ENCODE data around the gene CRADD. TPM values are rescaled to one million over a fixed set of nuclear protein-coding genes. Genes with fewer than 3 reads are reported as not detected.
A peak's percentile ranks its signal among the peaks of the same experiment; 100 is the strongest.
"Not testable (repeated sequence)": the region's sequence is repeated elsewhere in the genome, so short reads cannot be mapped to it uniquely, and the experiment has no call there.

The CRADD gene
- total RNA-seq, 1 donor from 2014 or later: 22.5 TPM

DNA sequence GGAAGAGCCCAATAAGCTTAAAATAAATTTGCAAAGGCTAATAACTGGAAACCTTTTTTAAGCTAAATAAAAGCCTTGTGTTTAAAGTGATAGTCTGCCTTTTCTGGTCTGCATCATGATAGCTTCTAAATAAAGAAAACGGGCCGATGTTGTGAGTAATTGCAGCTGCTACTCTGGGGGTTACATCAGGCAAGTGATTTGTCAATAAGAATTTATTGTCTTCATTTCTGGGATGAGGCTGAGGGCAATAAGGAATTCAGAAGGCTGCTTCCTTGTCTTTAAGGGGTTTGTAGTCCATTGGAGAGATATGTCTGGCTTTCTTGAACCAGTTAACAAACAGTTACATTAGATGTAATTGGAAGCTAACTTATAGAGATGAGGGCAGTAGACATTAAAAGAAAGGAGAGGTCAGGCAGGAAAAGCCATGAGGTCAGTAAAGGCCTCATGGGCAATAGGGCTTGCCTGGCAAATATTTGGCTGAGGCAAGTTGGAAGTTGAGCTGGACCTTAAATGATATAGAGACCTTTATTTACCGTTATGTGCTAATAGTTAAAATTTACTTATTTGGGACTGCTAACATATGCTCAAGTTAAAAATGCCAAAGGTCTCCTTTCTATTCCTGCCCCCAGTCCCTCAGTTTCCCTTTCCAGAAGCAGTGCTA lies 85.0 kb downstream of the CRADD start:
- ATAC-seq: no peak

DNA sequence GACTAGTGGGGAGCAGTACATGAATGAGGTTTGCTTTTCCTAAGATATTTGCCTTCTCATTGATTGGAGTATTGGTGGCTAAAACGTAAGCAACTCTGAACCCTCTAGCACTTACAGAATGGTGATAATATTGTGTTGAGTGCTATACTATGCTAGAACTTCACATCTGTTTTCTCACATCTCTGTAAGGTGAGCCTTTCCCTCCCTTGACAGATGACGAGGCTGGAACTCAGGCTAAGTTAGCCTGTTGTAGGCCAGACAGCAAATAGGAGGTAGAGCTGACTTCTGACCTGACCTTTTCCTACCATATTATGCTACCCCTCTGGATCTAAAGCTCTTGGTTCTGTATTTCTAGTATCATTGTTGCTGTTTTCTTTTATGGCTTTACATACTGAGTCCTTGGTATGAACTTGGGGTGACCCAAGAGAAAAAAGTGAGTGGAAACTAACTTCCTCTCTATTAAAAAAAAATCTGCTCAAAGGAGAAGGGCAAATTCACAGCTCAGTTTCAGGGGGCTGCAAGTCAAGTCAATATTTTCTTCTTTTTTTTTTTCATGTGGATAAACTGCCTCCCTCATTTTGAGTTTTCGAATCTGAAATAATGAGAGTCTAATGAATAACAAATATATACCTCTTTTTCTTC lies 85.9 kb downstream of the CRADD start:
- no peak for ATAC-seq

DNA sequence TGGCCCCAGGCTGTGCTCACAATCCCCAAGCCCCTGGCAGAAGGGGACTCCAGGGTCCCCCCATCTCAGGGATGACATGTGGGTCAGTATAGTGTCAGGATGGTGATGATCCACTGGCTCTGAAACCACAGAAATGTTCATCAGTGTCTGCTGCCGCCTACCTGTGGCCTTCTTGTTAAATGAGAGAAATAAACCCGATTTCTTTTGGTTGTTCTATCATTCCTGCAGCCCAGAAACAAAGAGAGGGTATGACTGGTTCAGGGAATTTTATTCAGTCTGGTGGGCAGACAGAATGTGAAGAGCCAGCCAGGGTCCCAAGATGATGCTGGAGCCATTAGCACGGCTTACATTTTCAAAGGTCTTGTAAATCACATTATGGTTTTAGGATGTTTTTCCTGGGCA lies 86.6 kb downstream of the CRADD start:
- ATAC-seq: no peak

DNA sequence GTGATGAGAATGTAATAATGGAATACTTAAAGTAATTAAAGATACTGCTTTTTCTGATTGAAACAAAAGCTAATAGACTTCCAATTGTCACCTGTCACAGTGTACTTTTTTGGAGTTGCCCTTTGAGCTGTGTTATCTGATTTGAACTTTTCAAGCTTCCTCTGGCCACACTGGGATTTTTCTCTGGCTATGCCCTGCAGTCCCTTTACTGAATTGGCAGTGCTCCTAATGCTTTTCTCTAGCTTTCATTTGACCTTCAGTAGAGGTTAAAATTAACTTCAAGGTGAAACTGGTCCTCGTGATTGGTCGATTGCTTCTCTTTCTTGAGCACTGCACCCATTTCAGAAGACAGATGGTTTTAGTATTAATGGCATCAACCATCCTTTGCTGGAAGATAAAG lies 89.2 kb downstream of the CRADD start:
- ATAC-seq: no peak

DNA sequence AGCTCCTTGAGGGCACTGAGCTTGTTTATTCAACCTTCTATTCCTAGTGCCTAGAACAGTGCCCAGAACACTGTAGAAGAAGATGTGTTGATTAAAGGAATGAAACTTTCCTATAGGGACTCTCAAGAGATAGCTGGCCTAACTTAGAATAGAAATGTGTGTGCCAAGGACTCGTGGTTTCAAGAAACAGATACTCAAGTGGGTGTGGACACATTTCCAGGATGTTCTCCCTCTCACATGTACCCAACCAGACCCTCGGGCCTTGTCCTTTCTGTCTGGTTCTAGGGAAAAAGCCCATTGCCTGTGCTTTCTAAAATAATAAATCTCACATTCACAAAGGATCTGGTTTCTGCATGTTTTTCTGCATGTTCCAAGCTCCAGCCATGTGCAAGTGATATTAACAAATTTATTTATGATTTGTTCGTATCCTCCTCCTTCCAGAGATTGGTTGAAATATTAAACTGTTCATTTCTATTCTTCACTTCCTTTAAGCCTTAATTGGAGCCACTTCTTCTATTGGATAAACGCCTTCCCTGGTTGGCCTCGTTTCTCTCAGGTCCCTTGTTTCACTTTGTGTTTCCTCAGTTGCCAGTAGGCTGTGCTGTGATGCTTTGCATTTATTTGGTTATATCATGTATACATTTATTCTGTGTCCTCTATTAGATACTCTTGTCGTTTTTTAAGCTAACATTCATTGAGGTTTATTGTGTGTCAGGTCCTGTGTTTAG lies 89.8 kb downstream of the CRADD start:
- peak; percentile 68 for ATAC-seq

DNA sequence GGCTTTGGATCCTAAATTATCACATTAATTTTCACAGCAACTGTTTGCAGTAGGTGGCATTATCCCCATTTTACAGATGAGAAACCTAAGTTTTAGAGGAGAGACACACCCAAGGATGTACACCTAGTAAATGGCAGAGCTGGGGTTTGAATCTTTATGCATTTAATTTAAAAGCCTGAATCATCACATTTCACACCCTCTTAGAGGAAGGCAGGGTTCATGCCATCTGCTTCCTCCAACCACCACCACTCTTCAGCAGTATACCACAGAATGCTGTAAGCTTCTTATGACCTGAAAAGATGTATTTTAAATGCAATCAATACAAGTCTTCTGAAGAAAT lies 90.3 kb downstream of the CRADD start:
- peak; percentile 28 for ATAC-seq

DNA sequence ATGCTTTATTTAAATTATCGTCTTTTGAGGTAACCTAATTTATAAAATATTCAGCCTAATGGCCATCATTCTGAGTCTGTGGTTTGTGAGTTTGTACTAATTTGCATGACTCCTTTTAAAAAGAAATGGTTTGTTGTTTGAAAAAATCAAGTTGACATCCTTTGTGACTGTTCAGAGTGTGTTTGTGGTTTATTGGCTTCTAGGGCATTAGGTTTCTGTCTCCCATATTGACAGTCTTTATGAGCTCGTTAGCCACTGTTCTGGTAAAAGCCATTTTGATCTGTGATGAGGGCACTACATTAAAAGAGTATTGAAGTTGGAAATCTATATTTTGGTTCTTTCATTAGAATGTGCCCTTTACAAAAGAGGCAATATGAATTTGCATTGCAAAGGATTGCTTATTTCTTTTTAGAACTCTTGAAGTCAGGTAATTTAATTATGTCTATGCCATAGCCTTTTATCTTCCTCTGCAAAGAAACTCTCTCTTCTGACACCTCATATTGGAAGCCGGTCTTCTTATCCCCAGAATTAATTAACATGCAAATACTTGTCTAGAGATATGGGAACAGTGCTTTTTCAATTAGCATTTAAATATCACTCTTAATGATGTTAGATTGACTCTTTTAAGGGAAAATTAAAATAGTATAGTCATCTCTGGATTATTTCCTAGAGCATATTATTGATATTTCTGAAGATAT lies 95.0 kb downstream of the CRADD start:
- no peak for ATAC-seq

DNA sequence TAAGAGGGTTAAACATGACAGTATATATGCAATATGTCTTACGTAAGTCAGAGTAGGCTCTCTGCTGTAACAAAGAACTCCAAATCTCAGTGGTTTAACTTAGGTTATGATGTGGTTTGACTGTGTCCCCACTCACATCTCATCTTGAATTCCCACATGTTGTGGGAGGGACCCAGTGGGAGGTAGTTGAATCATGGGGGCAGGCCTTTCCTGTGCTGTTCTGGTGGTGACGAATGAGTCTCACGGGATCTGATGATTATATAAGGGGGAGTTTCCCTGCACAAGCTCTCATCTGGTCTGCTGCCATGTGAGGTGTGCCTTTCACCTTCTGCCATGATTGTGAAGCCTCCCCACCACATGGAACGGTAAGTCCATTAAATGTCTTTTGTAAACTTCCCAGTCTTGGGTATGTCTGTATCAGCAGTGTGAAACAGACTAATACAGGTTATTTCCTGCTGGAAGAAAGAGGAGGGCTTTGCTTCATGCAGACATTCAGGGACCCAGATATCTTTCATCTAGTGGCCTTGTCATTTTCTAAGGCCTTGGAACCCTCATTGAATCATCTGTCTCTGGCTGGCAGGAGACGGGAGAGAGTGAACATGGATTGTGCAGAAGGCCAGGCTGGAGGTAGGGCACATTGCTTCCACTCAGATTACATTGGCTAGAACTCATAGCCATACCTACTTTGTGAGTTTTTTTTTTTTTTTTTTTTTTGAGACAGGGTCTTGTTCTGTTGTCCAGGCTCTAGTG lies 96.1 kb downstream of the CRADD start:
- ATAC-seq: no peak

DNA sequence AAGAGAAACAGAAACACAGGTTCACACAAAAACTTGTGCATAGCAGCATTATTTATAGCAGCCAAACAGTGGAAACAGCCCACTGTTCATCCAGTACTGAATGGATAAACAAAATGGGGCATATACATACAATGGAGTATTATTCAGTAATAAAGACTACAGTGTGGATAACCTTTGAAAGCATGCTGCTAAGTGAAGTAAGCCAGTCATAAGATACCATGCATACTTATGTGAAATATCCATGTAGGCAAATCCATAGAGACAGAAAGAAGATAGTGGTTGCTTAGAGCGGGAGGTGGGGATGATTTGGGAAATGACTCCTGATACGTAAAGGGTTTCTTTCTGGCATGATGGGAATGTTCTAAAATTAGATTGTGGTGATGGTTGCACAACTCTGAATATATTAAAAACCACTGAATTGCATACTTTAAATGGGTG lies 99.4 kb downstream of the CRADD start:
- no peak for ATAC-seq

DNA sequence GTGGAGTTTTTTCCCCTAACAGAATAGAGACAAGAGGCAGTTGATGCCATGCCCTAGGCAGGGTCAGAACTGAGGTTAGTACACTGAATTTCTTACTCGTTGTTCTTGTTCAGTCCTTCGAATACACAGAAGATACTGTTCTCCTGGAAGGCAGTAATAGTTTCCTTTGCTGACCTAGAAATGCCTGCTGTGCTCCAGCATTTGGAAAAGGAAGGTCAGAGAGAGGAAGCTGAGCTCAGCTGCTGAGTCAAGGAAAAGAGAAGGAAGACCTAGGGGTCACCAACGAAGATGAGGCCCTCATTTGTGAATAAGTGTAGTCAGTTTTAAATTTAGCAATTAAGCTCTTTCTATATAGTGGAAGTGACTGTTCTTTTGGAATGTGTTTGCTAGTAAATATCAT lies 100.1 kb downstream of the CRADD start:
- ATAC-seq: no peak

DNA sequence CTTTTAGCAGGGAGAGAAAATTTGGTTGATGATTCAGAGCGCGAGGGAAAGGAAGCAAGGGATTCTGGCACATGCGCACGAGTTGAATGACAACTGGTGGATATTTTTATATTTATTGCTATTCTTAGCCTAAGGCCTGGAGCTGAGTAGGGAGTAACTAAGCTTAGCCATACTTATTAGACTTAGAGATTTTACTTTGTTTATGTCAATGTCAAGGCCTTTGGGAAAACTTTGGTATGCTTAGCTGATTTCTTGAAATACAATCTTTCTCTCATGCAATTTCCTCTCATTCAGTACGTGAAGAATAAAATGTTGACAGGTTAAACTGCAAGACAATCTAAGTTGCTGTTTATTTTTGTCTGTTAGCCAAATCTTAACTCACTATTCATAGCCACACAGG lies 101.1 kb downstream of the CRADD start:
- peak; percentile 42 for ATAC-seq

DNA sequence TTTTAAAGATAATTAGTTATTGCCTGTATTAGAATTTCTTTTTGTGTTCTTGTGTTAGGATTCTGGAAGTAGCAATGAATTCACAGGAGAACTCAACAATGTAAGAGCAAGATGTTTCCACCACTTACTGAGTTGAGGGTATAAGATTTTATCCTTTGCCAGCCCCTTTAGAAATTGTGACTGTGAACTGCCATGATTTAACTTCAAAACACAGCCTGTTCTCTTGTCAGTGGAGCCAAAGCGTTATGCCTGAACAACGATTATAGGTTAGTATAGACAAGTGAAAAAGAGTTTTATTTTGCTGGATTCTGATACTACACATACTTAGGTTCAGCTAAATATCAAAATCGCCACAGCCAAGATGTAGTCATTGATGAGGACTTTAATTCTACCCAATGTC lies 101.6 kb downstream of the CRADD start:
- ATAC-seq: no peak

DNA sequence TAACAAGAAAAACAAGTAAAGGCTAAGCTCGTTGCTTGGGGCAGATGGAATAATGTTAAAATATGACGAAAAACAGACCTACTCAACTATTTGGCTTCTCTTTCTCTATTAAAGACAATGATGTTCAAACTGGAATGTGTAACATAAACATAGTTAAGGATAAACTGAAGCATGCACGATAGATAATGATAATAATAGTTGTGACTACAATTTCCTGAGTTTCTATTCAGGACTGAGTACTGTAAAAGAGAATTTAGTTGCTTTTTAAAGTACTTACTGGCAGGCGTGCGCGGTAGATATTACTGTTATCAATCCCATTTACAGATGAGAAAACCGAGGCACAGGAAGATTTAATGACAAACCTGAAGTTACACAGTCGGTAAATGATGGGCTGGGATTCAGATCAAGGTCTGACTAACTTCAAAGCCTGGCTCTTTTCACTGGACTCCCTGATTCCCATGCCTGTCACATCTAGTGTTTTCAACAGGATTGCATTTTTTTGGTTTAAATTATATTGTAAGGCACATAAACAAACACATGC lies 103.0 kb downstream of the CRADD start:
- ATAC-seq: no peak

DNA sequence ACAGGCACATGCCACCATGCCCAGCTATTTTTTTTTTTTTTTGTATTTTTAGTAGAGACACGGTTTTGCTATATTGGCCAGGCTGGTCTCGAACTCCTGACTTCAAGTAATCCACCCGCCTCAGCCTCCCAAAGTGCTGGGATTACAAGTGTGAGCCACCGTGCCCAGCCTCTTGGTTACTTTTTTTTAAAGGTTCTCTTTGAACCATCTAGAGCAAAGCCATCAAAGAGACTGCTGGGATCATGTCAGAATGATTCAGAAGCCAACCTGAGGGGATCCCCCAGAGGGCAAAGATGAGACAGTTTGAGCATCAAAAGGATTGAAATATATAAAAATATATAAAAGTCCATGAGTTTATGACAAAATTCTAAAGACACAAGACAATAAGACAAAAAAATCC lies 103.7 kb downstream of the CRADD start:
- not testable (repeated sequence) for ATAC-seq

DNA sequence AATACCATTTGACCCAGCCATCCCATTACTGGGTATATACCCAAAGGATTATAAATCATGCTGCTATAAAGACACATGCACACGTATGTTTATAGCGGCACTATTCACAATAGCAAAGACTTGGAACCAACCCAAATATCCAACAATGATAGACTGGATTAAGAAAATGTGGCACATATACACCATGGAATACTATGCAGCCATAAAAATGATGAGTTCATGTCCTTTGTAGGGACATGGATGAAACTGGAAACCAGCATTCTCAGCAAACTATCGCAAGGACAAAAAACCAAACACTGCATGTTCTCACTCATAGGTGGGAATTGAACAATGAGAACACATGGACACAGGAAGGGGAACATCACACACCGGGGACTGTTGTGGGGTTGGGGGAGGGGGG lies 104.8 kb downstream of the CRADD start:
- not testable (repeated sequence) for ATAC-seq

DNA sequence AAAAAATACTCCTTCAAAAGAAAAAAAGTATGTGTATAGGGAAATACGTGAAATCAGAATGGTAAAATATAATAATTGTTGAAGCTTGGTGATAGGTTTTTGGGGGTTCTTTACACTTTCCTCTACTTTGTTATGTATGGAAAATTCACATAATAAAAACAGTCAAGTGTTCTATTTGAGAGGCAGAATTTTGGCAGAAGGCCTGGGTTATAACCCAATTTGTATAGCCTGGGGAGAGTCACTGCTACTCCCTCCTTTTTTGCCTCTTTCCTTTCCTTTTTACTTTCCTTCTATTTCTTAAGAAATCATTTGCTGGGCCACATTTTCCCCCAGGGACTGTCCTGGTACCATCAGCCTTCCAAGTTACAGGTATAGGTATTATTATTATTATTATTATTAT lies 105.7 kb downstream of the CRADD start:
- no peak for ATAC-seq

DNA sequence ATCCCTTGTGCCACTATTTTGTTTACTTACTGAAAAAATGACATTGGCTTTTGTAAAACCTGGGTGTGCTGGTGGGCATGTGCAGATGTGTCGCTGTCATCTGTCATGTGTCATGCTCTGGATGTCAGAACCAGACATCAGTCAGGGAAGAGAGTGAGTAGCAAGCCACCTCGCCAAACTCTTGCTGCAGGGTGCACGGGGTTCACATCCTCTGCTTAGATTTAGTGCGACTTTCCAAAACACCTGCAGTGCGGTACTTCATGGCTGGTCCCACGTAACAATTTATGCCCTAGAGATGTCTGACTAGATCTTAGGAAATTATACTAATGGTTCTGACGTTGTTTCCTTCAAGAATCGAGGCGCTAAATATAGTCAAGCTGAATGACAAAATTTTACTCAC lies 106.7 kb downstream of the CRADD start:
- no peak for ATAC-seq

DNA sequence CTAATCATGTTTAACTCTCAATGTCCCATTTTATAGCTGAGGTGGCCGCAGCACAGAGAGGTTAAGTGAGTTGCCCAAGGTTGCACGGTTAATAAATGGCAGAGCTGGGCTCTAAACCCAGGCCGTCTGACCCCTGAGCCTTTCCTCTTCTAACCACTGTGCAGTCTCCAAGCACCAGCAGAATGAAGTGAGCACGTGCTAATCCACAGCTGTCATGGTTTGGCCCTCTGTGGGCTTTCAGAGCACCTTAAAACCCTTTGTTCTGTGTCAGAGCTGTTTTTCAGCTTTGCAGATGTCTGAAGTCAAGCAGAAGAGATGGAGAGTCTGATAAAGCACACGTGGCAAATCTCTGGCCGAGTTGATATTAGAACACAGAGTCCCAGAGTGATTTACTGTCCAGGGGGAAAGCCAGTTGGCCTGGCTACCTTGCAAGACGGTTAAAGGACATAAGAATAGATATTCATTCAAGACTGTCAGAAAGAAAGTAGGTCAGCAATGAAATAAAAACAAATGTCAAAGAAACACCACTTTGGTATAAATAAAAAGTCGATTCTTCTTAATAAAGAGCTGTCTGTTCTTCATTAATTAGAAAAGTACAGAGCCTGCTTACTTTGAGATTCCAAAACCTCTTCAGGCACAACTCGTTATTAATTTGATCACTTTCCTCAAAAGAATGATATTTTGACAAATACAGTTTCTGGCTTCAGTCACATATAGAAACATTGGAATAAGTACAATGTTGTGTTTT lies 107.3 kb downstream of the CRADD start:
- ATAC-seq: peak; percentile 30

DNA sequence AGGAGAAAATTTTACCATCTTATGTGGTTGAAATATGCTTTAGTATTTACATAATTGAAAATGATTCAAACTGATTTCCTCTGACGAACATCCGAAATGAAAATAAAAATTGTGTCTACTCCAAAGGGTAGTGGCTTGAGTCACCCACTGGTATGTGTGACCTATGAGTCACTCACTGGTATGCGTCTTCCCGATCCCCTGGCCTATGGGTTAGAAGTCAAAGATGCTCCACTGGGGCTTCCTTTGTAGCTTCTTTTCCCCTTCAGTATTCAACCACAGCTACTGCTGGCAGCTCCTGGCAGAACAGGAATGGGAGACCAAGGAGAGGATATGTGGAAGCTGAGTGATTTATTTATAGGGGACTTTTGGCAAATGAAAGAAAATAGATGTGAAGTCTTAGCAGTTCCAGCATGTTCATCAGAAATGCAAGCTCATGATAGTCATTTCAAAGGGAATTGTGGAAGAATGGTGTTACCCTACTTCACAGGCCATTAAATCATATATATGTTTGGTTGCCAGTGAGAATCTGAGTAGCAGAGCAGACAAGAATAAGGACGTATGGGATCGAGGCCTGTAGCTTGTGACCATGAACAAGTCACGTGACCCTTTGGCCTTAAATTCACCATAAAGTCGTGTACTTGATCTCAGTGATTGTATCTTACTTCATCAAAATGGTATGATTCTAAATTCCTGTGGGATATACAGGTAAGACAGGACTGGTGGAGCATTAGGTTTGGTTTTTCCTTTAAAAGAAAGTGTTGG lies 108.3 kb downstream of the CRADD start:
- ATAC-seq: peak; percentile 95

DNA sequence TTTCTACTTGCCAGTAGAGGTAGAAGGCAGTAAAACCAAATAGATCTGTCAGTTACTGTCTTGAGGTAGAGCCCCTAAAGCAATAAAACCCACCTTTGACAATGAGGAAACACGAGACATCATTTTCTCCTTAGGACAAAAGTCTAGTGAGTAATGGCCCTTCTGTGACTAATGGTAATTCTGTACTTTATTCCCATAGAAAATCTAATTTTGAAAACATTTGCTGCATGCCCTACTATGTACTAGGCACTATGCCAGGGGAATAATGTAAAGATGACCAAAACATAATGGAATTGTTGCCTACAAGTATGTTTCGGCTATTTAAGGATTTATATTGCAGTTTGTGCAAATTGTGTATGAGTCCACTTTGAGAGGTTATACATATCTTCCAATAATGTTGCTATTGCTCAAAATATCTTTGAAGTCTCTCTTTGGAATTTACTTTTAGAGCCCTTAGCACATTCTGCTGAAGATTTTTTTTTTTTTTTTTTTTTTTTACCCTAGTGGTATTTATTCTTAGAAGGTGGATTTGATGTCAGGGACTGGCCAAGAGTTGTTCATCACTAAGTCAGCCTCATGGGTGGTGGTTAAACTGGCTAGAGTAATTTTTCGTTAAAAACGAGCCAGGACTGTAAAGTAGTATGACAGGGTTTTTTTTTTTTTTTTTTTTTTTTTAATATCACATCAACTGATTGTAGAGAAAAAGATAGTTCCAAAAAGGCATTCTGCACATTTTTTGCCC lies 109.7 kb downstream of the CRADD start:
- ATAC-seq: no peak
